Smooth muscle cell (in vitro differentiated cells): Measurements from ENCODE around the gene BCAS1. TPM values are rescaled to one million over a fixed set of nuclear protein-coding genes. Genes with fewer than 3 reads are reported as not detected.

ENCODE experiments used
- DNase-seq: peaks from one replicate; lab custom pipeline; 2025; ENCODE audit not compliant: unreplicated experiment; lab: John Stamatoyannopoulos, UW
- H2AFZ ChIP-seq: fragments of 200-600 bp; sonication (generic); 2 replicates; pipeline ENCODE4 v1.6.0; 2016; ENCODE audit warnings: antibody characterized with exemption, low read depth, mild to moderate bottlenecking
- H3F3A ChIP-seq: fragments of 200-600 bp; sonication (generic); 2 replicates; pipeline ENCODE4 v1.6.0; 2017; ENCODE audit warnings: antibody characterized with exemption, low read depth
- H3K27ac ChIP-seq: fragments of 200-600 bp; sonication (generic); 2 replicates; pipeline ENCODE4 v1.5.1; 2016; ENCODE audit warnings: low read depth, mild to moderate bottlenecking
- H3K27me3 ChIP-seq: fragments of 200-600 bp; sonication (generic); 2 replicates; pipeline ENCODE4 v1.6.1; 2016; ENCODE audit warnings: low read depth, mild to moderate bottlenecking
- H3K36me3 ChIP-seq: fragments of 200-600 bp; sonication (generic); 2 replicates; pipeline ENCODE4 v1.5.1; 2016; ENCODE audit warnings: low read depth
- H3K4me1 ChIP-seq: fragments of 200-600 bp; sonication (generic); 2 replicates; pipeline ENCODE4 v1.5.1; 2016; ENCODE audit warnings: low read depth
- H3K4me2 ChIP-seq: fragments of 200-600 bp; sonication (generic); 2 replicates; pipeline ENCODE4 v1.6.0; 2016; ENCODE audit warnings: mild to moderate bottlenecking
- H3K4me3 ChIP-seq: fragments of 200-600 bp; sonication (generic); 2 replicates; pipeline ENCODE4 v1.5.1; 2016; ENCODE audit warnings: mild to moderate bottlenecking
- H3K79me2 ChIP-seq: fragments of 200-600 bp; sonication (generic); 2 replicates; pipeline ENCODE4 v1.6.0; 2016; ENCODE audit warnings: low read depth, mild to moderate bottlenecking
- H3K9ac ChIP-seq: fragments of 200-600 bp; sonication (generic); 2 replicates; pipeline ENCODE4 v1.6.0; 2016; ENCODE audit warnings: low read depth
- H3K9me3 ChIP-seq: fragments of 200-600 bp; sonication (generic); replicated peaks from 2 replicates; pipeline ENCODE4 v1.5.1; 2016; ENCODE audit warnings: low read depth
- H4K20me1 ChIP-seq: fragments of 200-600 bp; sonication (generic); 2 replicates; pipeline ENCODE4 v1.6.0; 2016; ENCODE audit warnings: low read depth
- WGBS: methylation state at CpG from one replicate; pipeline ENCODE4 v1.1.7; 2016; ENCODE audit warnings: low lambda C conversion rate; 5-methylcytosine and 5-hydroxymethylcytosine counted together
- polyA plus RNA-seq: library from polyadenylated mRNA; unstranded; fragments of >200 nt; fragmentation: Nextera tagmentation; extraction: Ambion mirVana; gene quantifications from 2 replicates; pipeline ENCODE4 v1.2.1, GENCODE V29; 2016
- total RNA-seq: library from RNA; depleted of rRNA; stranded (reverse); fragments of >200 nt; gene quantifications from 2 replicates; pipeline ENCODE4 v1.2.3, GENCODE V29; 2014
- TF ChIP-seq, protein P1 (sequence below): fragments of 200-600 bp; sonication (generic); IDR thresholded peaks from 2 replicates; pipeline ENCODE4 v1.5.1; 2017; ENCODE audit warnings: borderline replicate concordance, mild to moderate bottlenecking, antibody characterized with exemption; ENCODE audit not compliant: insufficient read depth, poor library complexity, severe bottlenecking

The BCAS1 gene
- total and polyA plus RNA-seq, 2 experiments from 2014 or later = 0.09 to 0.15 TPM

GRCh38 chr20:54084193-54084592 is 13.8 kb upstream of the BCAS1 start:
- Histone ChIP-seq H3K27ac (no peak overlapping the region), H3K9me3 (no peaks in the 10 kb centered on the region), H3K4me2 (no peak overlapping the region), H2AFZ (no peak overlapping the region), H3K9ac (no peak overlapping the region), H3K36me3 (no peaks in the 10 kb centered on the region), H3F3A (no peaks in the 10 kb centered on the region), H4K20me1 (no peaks in the 10 kb centered on the region), H3K79me2 (no peaks in the 10 kb centered on the region), H3K27me3 (no peaks in the 10 kb centered on the region), H3K4me3 (no peak overlapping the region), H3K4me1 (no peaks in the 10 kb centered on the region)
- TF ChIP-seq, protein P1, sequence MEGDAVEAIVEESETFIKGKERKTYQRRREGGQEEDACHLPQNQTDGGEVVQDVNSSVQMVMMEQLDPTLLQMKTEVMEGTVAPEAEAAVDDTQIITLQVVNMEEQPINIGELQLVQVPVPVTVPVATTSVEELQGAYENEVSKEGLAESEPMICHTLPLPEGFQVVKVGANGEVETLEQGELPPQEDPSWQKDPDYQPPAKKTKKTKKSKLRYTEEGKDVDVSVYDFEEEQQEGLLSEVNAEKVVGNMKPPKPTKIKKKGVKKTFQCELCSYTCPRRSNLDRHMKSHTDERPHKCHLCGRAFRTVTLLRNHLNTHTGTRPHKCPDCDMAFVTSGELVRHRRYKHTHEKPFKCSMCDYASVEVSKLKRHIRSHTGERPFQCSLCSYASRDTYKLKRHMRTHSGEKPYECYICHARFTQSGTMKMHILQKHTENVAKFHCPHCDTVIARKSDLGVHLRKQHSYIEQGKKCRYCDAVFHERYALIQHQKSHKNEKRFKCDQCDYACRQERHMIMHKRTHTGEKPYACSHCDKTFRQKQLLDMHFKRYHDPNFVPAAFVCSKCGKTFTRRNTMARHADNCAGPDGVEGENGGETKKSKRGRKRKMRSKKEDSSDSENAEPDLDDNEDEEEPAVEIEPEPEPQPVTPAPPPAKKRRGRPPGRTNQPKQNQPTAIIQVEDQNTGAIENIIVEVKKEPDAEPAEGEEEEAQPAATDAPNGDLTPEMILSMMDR = no peak
- DNase-seq = no peak

DNA sequence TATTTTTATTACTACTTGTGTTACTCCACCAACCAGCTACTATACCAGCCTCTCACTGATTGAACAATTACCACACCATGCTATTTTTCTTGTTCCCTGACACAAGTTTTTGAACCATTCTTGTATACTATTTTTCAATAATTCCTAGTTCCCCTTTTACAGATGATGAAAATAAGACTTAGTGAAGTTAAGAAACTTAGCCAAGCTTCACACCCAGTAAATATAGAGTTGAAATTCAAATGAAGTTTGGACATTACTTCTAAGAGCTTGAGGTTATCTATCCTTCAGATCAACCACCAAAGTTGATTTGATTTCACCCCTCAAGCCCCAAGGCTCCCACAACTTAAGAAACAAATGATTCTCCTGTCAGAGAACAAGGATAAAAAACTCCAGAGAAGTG is 13.1 kb upstream of the BCAS1 start:
- H3K27ac ChIP-seq = no peak overlapping the region
- no peak overlapping the region for H2AFZ ChIP-seq
- no peaks in the 10 kb centered on the region for H4K20me1 ChIP-seq
- H3K36me3 ChIP-seq = no peaks in the 10 kb centered on the region
- H3K4me2 ChIP-seq = no peak overlapping the region
- TF ChIP-seq, protein P1 = no peak
- H3K27me3 ChIP-seq = no peaks in the 10 kb centered on the region
- no peaks in the 10 kb centered on the region for H3K9me3 ChIP-seq
- no peaks in the 10 kb centered on the region for H3F3A ChIP-seq
- H3K79me2 ChIP-seq = no peaks in the 10 kb centered on the region
- no peak overlapping the region for H3K4me3 ChIP-seq
- no peak for DNase-seq
- H3K4me1 ChIP-seq = no peaks in the 10 kb centered on the region
- no peak overlapping the region for H3K9ac ChIP-seq

- Histone ChIP-seq H3K4me2 (no peak overlapping the region), H3K36me3 (no peaks in the 10 kb centered on the region), H3K79me2 (no peaks in the 10 kb centered on the region), H3K9ac (no peak overlapping the region), H3F3A (no peaks in the 10 kb centered on the region), H3K9me3 (no peaks in the 10 kb centered on the region), H3K4me3 (no peak overlapping the region), H3K4me1 (no peaks in the 10 kb centered on the region), H2AFZ (no peak overlapping the region), H3K27me3 (no peaks in the 10 kb centered on the region), H3K27ac (no peak overlapping the region), H4K20me1 (no peaks in the 10 kb centered on the region)
- no peak for DNase-seq
- 94% methylated on average over 6 of the region's 6 CpGs for WGBS
- TF ChIP-seq, protein P1 = no peak
Observed at GRCh38 chr20:54082100-54082499, 11.7 kb upstream of the BCAS1 start.

DNA sequence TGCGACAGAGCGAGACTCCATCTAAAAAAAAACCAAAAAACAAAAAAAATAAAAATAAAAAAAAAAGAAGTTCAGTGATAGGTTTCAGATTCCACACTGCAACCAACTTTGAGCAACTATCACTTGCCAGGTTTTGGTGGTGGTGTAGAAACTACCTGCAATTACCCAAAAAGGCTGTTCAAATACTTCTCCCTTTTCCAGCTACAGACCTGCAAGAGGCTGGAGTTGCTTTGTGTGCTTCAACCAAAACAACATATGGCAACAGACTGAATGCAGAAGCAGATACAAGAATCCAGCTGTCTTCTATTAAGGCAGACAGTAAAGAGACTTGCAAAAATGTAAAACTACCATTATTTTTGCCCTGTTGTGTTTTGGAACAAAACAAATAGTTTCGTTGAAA is 9.3 kb upstream of the BCAS1 start:
- 65% methylated on average over 3 of the region's 3 CpGs for WGBS
- DNase-seq = no peak

More for the DNA sequence above, 9.3 kb upstream of the BCAS1 start:
- Histone ChIP-seq H3F3A (no peaks in the 10 kb centered on the region), H2AFZ (no peak overlapping the region), H3K9me3 (no peaks in the 10 kb centered on the region), H3K79me2 (no peaks in the 10 kb centered on the region), H3K9ac (no peak overlapping the region), H3K27me3 (no peaks in the 10 kb centered on the region), H3K4me2 (no peak overlapping the region), H3K27ac (no peak overlapping the region), H3K4me3 (no peak overlapping the region), H3K4me1 (no peaks in the 10 kb centered on the region), H3K36me3 (no peaks in the 10 kb centered on the region), H4K20me1 (no peaks in the 10 kb centered on the region)
- TF ChIP-seq, protein P1 = no peak
